Lower leg skin (tissue), 3 donors: Measurements from ENCODE around the gene CDH13.

ENCODE experiments used
- CTCF ChIP-seq, 3 donors: fragments of 450-650 bp; IDR thresholded peaks; one replicate each; pipeline ENCODE4 v1.5.1; 2016; ENCODE audit warnings: antibody characterized with exemption in 3 of 3, mild to moderate bottlenecking in 3 of 3, moderate library complexity in 2 of 3
- POLR2A ChIP-seq, 2 donors: fragments of 450-650 bp; IDR thresholded peaks; one replicate each; pipeline ENCODE4 v1.6.1; 2016 to 2017; ENCODE audit warnings: antibody characterized with exemption in 2 of 2, mild to moderate bottlenecking in 1 of 2, moderate library complexity in 1 of 2

GRCh38 chr16:82605863-82606620 is 20.7 kb upstream of the CDH13 start:
- TF ChIP-seq CTCF (IDR thresholded peaks at IDR 0.05) (no peak), POLR2A (IDR thresholded peaks at IDR 0.05) (no peak)
